ENCODE data around the gene HPS6. TPM values are rescaled to one million over a fixed set of nuclear protein-coding genes. Genes with fewer than 3 reads are reported as not detected.

HPS6 gene
- total and polyA plus RNA-seq, 9 of the 15 experiments (the other 6 are each of a cell fraction or from before 2014, with no cell fraction given), result 0.45 to 14.0 (median 4.5) TPM

- TF ChIP-seq MEF2D (tag; conservative IDR thresholded peaks at IDR 0.05; ENCODE audit: low read depth) (no peak), FOSL1 (tag; conservative IDR thresholded peaks at IDR 0.05) (peak; percentile 40), KLF1 (tag; IDR thresholded peaks at IDR 0.05) (no peak; the same call in 1 of the 2 replicates), ZNF324 (CRISPR knock-in tag; IDR thresholded peaks at IDR 0.05) (no peak), TCF7 (IDR thresholded peaks at IDR 0.05; ENCODE audit: borderline replicate concordance) (no peak), SMAD4 (CRISPR knock-in tag; conservative IDR thresholded peaks at IDR 0.05) (peak; percentile 49), ZNF311 (CRISPR knock-in tag; IDR thresholded peaks at IDR 0.05) (peak; percentile 62; the same call in 1 of the 2 replicates), EWSR1 (IDR thresholded peaks at IDR 0.05; ENCODE audit: borderline replicate concordance, low read depth, partially characterized antibody) (no peak), FOXA3 (CRISPR knock-in tag; conservative IDR thresholded peaks at IDR 0.05 in 1 of 2, IDR thresholded peaks at IDR 0.05 in 1 of 2) (peak in 1 of 2 experiments; percentile 52; a peak in 2 of 4 replicates), SUPT5H (IDR thresholded peaks at IDR 0.05) (peak; percentile 65), NR4A1 (CRISPR knock-in tag; IDR thresholded peaks at IDR 0.05) (no peak), NR4A1 (tag; IDR thresholded peaks at IDR 0.05) (no peak), ZNF253 (CRISPR knock-in tag; conservative IDR thresholded peaks at IDR 0.05) (no peak), ELF2 (CRISPR knock-in tag; IDR thresholded peaks at IDR 0.05) (peak; percentile 93), ZNF184 (CRISPR knock-in tag; IDR thresholded peaks at IDR 0.05) (no peak), E2F6 (IDR thresholded peaks at IDR 0.05; ENCODE audit: borderline replicate concordance in 1 of 2, extremely low read depth in 1 of 2, insufficient read depth in 1 of 2, insufficient read length in 1 of 2, low read depth in 1 of 2, low read length in 1 of 2, poor library complexity in 1 of 2, severe bottlenecking in 1 of 2) (peak in 1 of 2 experiments; percentile 48), ARID3B (CRISPR knock-in tag; IDR thresholded peaks at IDR 0.05; ENCODE audit: borderline replicate concordance) (no peak), ZNF354B (CRISPR knock-in tag; IDR thresholded peaks at IDR 0.05) (no peak), STAG1 (CRISPR knock-in tag; IDR thresholded peaks at IDR 0.05; ENCODE audit: borderline replicate concordance) (no peak), HNRNPK (IDR thresholded peaks at IDR 0.05; ENCODE audit: low read depth, low read length, poor library complexity, severe bottlenecking) (no peak), RBM15 (IDR thresholded peaks at IDR 0.05; ENCODE audit: insufficient read depth, low read length) (no peak)
- TF ChIP-seq, protein P1, sequence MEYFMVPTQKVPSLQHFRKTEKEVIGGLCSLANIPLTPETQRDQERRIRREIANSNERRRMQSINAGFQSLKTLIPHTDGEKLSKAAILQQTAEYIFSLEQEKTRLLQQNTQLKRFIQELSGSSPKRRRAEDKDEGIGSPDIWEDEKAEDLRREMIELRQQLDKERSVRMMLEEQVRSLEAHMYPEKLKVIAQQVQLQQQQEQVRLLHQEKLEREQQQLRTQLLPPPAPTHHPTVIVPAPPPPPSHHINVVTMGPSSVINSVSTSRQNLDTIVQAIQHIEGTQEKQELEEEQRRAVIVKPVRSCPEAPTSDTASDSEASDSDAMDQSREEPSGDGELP (CRISPR knock-in tag; IDR thresholded peaks at IDR 0.05; ENCODE audit: borderline replicate concordance), result peak; percentile 32; the same call in 1 of the 2 replicates
- TF ChIP-seq, protein P2, sequence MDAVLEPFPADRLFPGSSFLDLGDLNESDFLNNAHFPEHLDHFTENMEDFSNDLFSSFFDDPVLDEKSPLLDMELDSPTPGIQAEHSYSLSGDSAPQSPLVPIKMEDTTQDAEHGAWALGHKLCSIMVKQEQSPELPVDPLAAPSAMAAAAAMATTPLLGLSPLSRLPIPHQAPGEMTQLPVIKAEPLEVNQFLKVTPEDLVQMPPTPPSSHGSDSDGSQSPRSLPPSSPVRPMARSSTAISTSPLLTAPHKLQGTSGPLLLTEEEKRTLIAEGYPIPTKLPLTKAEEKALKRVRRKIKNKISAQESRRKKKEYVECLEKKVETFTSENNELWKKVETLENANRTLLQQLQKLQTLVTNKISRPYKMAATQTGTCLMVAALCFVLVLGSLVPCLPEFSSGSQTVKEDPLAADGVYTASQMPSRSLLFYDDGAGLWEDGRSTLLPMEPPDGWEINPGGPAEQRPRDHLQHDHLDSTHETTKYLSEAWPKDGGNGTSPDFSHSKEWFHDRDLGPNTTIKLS (IDR thresholded peaks at IDR 0.05; ENCODE audit: borderline replicate concordance, low read depth), result 0 out of 2 replicates have a peak, but pooled peaks have one; percentile 21
Measured at GRCh38 chr10:102064868-102065560, at the start of gene HPS6 (continued).

All from K562 (cell line).